ENCODE results near the gene THUMPD1.

Gene THUMPD1

GRCh38 chr16:20741554-20742285 lies at the start of gene THUMPD1:
Gene THUMPD1, minus strand, starts transcription at chr16:20741818. Its CDS starts 79 bp downstream, at chr16:20741739.
- DNase-seq (ENCODE audit: low read depth): peak; percentile 97
- peak; percentile 35 for TF ChIP-seq CTCF (conservative IDR thresholded peaks at IDR 0.05; ENCODE audit: low read depth, low read length)
- peak within 1 kb of the TSS; percentile 100 for H3K4me3 ChIP-seq (ENCODE audit: low read depth, low read length)

GRCh38 chr16:20789130-20789529 lies 47.5 kb upstream of the THUMPD1 start:
- TF ChIP-seq CTCF (conservative IDR thresholded peaks at IDR 0.05; ENCODE audit: low read depth, low read length): no peak
- H3K4me3 ChIP-seq (ENCODE audit: low read depth, low read length): no peak overlapping the region
- no peak for DNase-seq (ENCODE audit: low read depth)

- DNase-seq (ENCODE audit: low read depth): no peak
- TF ChIP-seq CTCF (conservative IDR thresholded peaks at IDR 0.05; ENCODE audit: low read depth, low read length): no peak
- no peak overlapping the region for H3K4me3 ChIP-seq (ENCODE audit: low read depth, low read length)
Measured at GRCh38 chr16:20784204-20784603, 42.6 kb upstream of the THUMPD1 start.

GRCh38 chr16:20782470-20782869 lies 40.9 kb upstream of the THUMPD1 start:
- no peak for DNase-seq (ENCODE audit: low read depth)
- H3K4me3 ChIP-seq (ENCODE audit: low read depth, low read length): no peak overlapping the region
- TF ChIP-seq CTCF (conservative IDR thresholded peaks at IDR 0.05; ENCODE audit: low read depth, low read length): no peak

- no peak overlapping the region for H3K4me3 ChIP-seq (ENCODE audit: low read depth, low read length)
- TF ChIP-seq CTCF (conservative IDR thresholded peaks at IDR 0.05; ENCODE audit: low read depth, low read length): no peak
- DNase-seq (ENCODE audit: low read depth): no peak
Measured at GRCh38 chr16:20781697-20782096, 40.1 kb upstream of the THUMPD1 start.

GRCh38 chr16:20774703-20775362 lies 33.2 kb upstream of the THUMPD1 start:
- no peak overlapping the region for H3K4me3 ChIP-seq (ENCODE audit: low read depth, low read length)
- peak; percentile 82 for DNase-seq (ENCODE audit: low read depth)
- peak; percentile 90 for TF ChIP-seq CTCF (conservative IDR thresholded peaks at IDR 0.05; ENCODE audit: low read depth, low read length)

Measured in choroid plexus epithelial cell (primary cell).